Measurements from ENCODE around the gene USP49. TPM values are rescaled to one million over a fixed set of nuclear protein-coding genes. Genes with fewer than 3 reads are reported as not detected.

Gene USP49
- total and polyA plus RNA-seq, 10 of the 15 experiments (the other 5 are each of a cell fraction or from before 2014, with no cell fraction given) = 1.0 to 7.7 (median 4.3) TPM

- TF ChIP-seq CEBPZ (IDR thresholded peaks at IDR 0.05; ENCODE audit: low read depth, low read length) (no peak), NBN (IDR thresholded peaks at IDR 0.05) (peak; percentile 62), CREM (IDR thresholded peaks at IDR 0.05; ENCODE audit: low read depth) (peak; percentile 54; the same call in 1 of the 2 replicates), ELK1 (IDR thresholded peaks at IDR 0.05; ENCODE audit: low read depth, low read length) (peak; percentile 61), SMC3 (IDR thresholded peaks at IDR 0.05; ENCODE audit: borderline replicate concordance, low read length) (peak; percentile 96), ATF7 (IDR thresholded peaks at IDR 0.05; ENCODE audit: low read depth) (no peak), ZSCAN29 (IDR thresholded peaks at IDR 0.05) (0 out of 2 replicates have a peak, but pooled peaks have one; percentile 25), ETV6 (conservative IDR thresholded peaks at IDR 0.05 in 1 of 2, IDR thresholded peaks at IDR 0.05 in 1 of 2; ENCODE audit: borderline replicate concordance in 1 of 2, low read depth in 1 of 2) (no peak), CHD1 (IDR thresholded peaks at IDR 0.05; ENCODE audit: low read depth, low read length) (no peak), HCFC1 (IDR thresholded peaks at IDR 0.05; ENCODE audit: low read length) (peak; percentile 74), SIX5 (IDR thresholded peaks at IDR 0.05; ENCODE audit: low read depth, low read length, severe bottlenecking) (peak; percentile 41), ZNF217 (IDR thresholded peaks at IDR 0.05) (no peak), TCF3 (IDR thresholded peaks at IDR 0.05; ENCODE audit: borderline replicate concordance, insufficient read depth, low read depth, low read length) (0 out of 2 replicates have a peak, but pooled peaks have one; percentile 26), PAX5 (IDR thresholded peaks at IDR 0.05; ENCODE audit: borderline replicate concordance, low read depth, low read length) (no peak), NRF1 (conservative IDR thresholded peaks at IDR 0.05; ENCODE audit: low read depth, low read length) (0 out of 2 replicates have a peak, but pooled peaks have one; percentile 15), ZNF24 (IDR thresholded peaks at IDR 0.05) (peak; percentile 70), MEF2A (IDR thresholded peaks at IDR 0.05; ENCODE audit: insufficient read depth, low read depth, low read length) (peak; percentile 76), NR2C2 (IDR thresholded peaks at IDR 0.05; ENCODE audit: borderline replicate concordance, control insufficient read depth, insufficient read length, low read depth) (no peak), SMAD1 (IDR thresholded peaks at IDR 0.05; ENCODE audit: low read depth, partially characterized antibody) (no peak)
- TF ChIP-seq, protein P1, sequence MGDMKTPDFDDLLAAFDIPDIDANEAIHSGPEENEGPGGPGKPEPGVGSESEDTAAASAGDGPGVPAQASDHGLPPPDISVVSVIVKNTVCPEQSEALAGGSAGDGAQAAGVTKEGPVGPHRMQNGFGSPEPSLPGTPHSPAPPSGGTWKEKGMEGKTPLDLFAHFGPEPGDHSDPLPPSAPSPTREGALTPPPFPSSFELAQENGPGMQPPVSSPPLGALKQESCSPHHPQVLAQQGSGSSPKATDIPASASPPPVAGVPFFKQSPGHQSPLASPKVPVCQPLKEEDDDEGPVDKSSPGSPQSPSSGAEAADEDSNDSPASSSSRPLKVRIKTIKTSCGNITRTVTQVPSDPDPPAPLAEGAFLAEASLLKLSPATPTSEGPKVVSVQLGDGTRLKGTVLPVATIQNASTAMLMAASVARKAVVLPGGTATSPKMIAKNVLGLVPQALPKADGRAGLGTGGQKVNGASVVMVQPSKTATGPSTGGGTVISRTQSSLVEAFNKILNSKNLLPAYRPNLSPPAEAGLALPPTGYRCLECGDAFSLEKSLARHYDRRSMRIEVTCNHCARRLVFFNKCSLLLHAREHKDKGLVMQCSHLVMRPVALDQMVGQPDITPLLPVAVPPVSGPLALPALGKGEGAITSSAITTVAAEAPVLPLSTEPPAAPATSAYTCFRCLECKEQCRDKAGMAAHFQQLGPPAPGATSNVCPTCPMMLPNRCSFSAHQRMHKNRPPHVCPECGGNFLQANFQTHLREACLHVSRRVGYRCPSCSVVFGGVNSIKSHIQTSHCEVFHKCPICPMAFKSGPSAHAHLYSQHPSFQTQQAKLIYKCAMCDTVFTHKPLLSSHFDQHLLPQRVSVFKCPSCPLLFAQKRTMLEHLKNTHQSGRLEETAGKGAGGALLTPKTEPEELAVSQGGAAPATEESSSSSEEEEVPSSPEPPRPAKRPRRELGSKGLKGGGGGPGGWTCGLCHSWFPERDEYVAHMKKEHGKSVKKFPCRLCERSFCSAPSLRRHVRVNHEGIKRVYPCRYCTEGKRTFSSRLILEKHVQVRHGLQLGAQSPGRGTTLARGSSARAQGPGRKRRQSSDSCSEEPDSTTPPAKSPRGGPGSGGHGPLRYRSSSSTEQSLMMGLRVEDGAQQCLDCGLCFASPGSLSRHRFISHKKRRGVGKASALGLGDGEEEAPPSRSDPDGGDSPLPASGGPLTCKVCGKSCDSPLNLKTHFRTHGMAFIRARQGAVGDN (IDR thresholded peaks at IDR 0.05) = no peak
Measured at GRCh38 chr6:41779788-41780550, 115.2 kb downstream of the USP49 start, which contains the start of gene FRS3 (continued).

Measured in GM12878 (cell line).